ENCODE measurements around the gene ACAP3. TPM values are rescaled to one million over a fixed set of nuclear protein-coding genes. Genes with fewer than 3 reads are reported as not detected.
A peak's percentile ranks its signal among the peaks of the same experiment; 100 is the strongest.

Gene ACAP3
- total and polyA plus RNA-seq, 5 donors: 33.1 to 61.8 (median 40.1) TPM

DNA sequence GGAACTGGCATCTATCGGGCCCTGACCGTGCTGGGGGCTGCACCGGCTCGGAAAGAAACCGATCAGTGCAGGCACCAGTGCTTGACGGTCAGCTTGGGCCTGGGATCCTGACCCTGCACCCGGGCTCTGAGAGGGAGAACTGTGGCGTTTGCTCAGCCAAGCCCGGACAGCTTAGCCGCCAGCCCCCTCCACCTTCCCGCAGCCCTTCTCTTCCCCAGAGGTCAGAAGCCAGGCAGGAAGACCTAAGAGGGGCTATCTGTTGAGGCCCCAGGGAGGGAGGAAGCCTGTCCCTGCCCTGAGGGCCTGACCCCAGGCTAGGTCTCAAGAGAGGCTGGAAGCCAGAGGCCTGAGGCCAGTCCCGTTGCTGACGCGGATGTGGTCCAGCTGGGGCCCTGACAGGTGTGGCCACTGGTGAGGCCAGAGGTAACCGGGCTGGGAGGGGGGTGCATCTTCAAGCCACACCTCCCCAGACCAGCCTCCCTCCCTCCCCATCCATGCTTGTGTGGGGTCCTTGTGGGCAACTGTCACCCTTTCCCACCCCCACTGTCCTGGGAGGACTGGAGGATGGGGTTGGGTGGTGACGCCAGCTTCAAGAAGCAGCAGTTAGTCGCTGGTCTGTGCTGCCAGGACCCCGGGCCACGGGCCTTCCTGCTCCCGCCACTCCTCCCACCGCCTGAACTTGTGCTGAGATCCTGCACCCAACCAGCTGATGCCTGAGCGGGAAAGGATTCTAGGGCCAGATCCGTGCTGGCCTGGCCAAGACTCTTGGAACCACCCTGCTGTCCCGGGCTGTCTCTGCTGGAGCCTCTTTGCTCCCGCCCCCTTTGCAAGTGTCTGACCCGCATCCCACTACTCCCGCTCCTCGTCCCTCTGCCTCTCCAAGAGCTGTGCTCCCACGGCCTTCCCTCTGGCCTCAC, 44.0 kb upstream of the ACAP3 start:
- H3K4me3 ChIP-seq (ENCODE audit: low read length): no peak overlapping the region
- WGBS: 38% methylated on average over 29 of the region's 29 CpGs
- H3K9me3 ChIP-seq (ENCODE audit: control insufficient read depth, low read length): no peaks in the 10 kb centered on the region
- H3K27me3 ChIP-seq (ENCODE audit: control insufficient read depth, insufficient read depth): no peaks in the 10 kb centered on the region
- peak; percentile 71 to 87 (median 87) for DNase-seq
- ATAC-seq: peak; percentile 17 to 55
- H3K4me1 ChIP-seq (ENCODE audit: control insufficient read depth, insufficient read depth, low read length): peaks cover 2% of the 10 kb centered on the region
- intact Hi-C loops (cut with DNase I): no loop called here
- H3K27ac ChIP-seq (ENCODE audit: low read length): no peak overlapping the region

DNA sequence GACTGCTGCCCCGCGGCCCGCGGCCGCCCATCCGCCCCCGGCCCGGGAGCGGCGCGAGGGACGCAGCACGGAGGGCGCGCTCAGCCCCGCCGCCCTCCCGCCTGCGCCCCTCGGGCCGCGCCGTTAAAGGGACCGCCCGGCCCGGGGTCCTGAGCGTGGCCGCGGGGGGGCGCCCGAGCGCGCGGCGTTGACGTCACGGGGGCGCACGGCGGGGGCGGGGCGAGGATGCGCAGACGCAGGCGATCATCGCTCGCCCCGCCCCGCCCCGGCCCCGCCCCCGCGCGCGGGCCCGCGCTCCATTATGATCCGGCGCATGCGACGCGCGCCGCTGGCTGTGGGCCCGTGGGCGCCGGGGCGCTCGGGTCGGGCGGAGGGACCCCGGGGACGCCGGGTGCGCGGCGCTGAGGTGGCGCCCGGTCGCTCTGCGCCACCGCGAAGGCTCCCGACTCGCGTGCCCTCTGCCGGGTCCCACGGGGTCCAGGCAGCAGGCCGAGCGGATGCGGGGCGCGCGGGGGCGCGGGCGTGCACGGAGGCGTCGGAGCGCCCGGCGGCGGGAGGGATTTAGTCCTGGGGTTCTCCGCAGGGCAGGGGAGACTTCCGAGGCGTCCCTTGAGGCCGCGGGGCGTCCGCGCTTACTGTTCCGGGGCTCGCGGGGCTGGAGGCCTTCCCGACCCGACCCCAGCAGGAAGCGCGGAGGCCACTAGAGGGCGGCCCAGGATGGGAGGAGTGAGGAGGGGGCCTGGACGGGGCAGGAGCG, 41.7 kb upstream of the ACAP3 start, which contains the start of gene DVL1:
Gene DVL1 (minus strand): TSS at position 163 of the 757 bp plus-strand sequence. CDS start 353 bp downstream, outside the sequence.
- H3K27me3 ChIP-seq (ENCODE audit: control insufficient read depth, insufficient read depth): no peaks in the 10 kb centered on the region
- DNase-seq (peak; percentile 75 to 91 (median 88)), ATAC-seq (peak; percentile 18 to 21)
- H3K4me3 ChIP-seq (ENCODE audit: low read length): peak within 1 kb of the TSS; percentile 88
- H3K9me3 ChIP-seq (ENCODE audit: control insufficient read depth, low read length): no peaks in the 10 kb centered on the region
- 1% methylated on average over 122 of the region's 122 CpGs for WGBS
- H3K27ac ChIP-seq (ENCODE audit: low read length): peak within 1 kb of the TSS; percentile 51
- intact Hi-C loops (cut with DNase I): no loop called here
- H3K4me1 ChIP-seq (ENCODE audit: control insufficient read depth, insufficient read depth, low read length): no peaks in the 10 kb centered on the region

DNA sequence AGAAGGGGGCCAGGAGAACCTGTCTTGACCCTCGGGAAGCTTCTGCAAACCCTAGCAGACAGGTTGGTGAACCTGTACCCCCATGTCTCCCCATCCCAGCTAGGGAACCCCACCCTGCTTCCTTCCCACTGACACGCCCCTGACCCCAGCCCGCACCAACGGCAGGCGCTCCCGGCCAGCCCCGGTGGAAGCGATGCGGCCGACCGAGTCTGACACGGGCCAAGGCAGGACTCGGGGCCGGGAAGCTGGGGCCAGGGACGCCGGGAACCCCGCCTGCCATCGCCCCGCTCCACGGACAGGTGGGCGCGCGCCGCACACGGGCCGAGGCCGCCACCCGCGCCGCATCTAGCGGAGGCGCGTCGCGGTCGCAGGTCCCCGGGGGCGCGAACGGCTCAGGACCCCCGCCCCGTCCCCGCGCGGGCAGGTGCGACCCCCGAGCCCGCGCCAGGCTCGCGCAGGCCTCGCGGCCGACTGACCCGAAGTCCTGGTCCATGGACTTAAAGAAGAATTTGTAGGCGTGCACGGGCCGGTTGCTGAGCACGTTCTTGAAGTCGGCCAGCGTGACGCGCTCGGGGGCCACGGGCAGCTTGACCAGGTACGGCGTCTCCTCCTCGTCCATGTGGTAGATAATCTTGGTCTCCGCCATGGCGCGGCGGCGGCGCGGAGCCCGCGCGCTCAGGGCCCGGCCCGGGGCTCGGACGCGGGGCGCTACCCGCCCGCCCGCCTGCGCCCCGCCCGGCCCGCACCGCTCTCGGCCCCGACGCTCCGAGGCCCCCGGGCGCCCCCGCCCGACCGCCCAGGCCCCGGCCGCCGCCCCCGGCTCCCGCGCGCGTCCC, 40.9 kb upstream of the ACAP3 start:
- Histone ChIP-seq H3K27me3 (ENCODE audit: control insufficient read depth, insufficient read depth) (no peaks in the 10 kb centered on the region), H3K4me1 (ENCODE audit: control insufficient read depth, insufficient read depth, low read length) (no peaks in the 10 kb centered on the region), H3K9me3 (ENCODE audit: control insufficient read depth, low read length) (no peaks in the 10 kb centered on the region), H3K27ac (ENCODE audit: low read length) (peak overlapping the region; percentile 9), H3K4me3 (ENCODE audit: low read length) (peak overlapping the region; percentile 88)
- ATAC-seq (peak in 1 of 2 donors; percentile 5), DNase-seq (peak in 2 of 3 donors; percentile 75 to 77)
- intact Hi-C loops (cut with DNase I): no loop called here
- WGBS: under 1% methylated on average over 109 of the region's 109 CpGs

DNA sequence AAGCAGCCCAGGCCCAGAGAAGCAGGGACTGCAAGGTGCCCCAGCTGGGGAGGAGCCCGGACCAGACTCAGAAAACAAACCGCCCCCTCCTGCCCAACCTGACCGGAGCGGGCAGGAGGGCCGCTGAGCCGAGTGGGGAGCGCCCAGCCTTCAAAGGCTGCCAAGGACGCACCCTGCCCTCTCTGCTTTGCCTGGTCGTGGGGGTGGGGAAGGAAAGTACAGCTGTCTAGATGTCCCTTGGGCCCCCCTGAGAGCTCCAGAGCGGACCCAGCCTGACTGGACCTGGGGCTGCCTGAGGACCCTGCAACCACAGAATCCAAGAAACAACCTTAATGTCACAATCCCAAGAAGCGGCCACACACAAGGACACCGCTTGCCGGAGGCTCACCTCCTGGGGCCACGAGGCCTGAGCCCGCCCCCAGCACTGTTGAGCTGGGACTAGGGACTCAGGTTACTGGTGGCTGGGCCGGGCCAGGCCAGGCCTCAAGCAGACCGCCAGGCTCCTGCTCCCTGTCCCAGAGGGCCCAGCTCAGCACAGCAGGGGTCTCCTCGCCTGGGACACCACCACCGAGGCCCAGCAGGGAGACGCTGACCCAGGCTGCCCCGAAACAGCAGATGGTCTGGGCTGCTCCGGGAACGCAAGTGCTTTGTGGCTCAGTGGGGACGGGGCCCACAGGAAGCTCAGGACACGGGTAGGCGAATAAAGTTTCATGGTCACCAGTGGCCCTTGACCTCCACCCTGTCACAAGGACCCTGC, 40.1 kb upstream of the ACAP3 start:
- peak overlapping the region; percentile 88 for H3K4me3 ChIP-seq (ENCODE audit: low read length)
- H3K27me3 ChIP-seq (ENCODE audit: control insufficient read depth, insufficient read depth): no peaks in the 10 kb centered on the region
- H3K27ac ChIP-seq (ENCODE audit: low read length): peak overlapping the region; percentile 6
- no peaks in the 10 kb centered on the region for H3K9me3 ChIP-seq (ENCODE audit: control insufficient read depth, low read length)
- no peaks in the 10 kb centered on the region for H3K4me1 ChIP-seq (ENCODE audit: control insufficient read depth, insufficient read depth, low read length)
- intact Hi-C loops (cut with DNase I): no loop called here
- 34% methylated on average over 26 of the region's 26 CpGs for WGBS
- peak in 2 of 3 donors; percentile 65 to 71 for DNase-seq
- ATAC-seq: peak; percentile 3 to 8

DNA sequence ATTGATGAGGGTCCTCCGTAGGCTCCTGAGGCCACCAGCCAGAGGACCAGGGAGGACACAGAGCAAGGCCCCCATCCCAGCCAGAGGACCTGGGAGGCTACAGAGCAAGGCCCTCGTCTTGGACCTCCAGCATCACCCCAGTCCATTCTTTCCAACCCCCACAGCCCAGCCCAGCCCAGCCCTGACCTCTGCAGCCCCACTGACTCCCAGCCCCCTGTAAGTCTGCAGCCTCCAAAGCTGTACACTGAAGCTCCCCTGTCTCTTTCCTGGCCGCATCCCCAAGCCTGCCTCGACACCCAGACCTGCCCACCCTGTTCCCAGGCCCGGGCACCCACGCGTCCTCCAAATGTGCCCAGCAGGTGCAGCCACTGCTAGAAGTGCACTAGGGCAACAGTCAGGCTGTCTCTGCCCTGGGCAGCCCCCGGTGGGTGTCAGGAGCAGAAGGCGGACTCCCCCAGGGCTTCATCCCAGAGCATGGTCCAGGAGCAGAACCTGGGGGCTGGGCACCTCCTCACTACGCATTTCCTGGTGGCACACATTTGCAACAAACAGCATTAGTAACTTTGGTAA, 39.4 kb upstream of the ACAP3 start:
- WGBS: 90% methylated on average over 10 of the region's 10 CpGs
- Histone ChIP-seq H3K4me3 (ENCODE audit: low read length) (no peak overlapping the region), H3K4me1 (ENCODE audit: control insufficient read depth, insufficient read depth, low read length) (no peaks in the 10 kb centered on the region), H3K9me3 (ENCODE audit: control insufficient read depth, low read length) (no peaks in the 10 kb centered on the region), H3K27me3 (ENCODE audit: control insufficient read depth, insufficient read depth) (no peaks in the 10 kb centered on the region), H3K27ac (ENCODE audit: low read length) (no peak overlapping the region)
- ATAC-seq (no peak), DNase-seq (peak in 2 of 3 donors; percentile 49 to 66)
- intact Hi-C loops (cut with DNase I): no loop called here

DNA sequence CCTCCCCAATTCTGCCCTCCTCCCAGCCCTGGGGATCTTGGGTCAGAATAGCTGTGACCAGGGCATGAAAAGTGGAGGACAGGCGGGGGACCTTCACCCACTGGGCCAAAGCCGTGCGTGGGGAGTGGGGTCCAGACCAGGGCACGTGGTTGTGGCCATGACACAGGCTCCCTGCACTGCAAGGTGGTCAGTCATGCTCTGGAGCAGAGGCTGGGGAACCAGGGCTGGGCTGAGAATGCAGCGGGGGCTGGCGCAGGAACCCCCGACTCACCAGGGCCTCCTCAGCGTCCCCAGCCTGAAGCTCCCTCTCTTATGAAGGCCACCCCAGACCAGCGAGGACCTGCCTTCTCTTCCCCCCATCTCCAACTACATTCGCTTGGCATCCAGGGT, 38.8 kb upstream of the ACAP3 start:
- Histone ChIP-seq H3K9me3 (ENCODE audit: control insufficient read depth, low read length) (no peaks in the 10 kb centered on the region), H3K4me1 (ENCODE audit: control insufficient read depth, insufficient read depth, low read length) (no peaks in the 10 kb centered on the region), H3K27ac (ENCODE audit: low read length) (no peak overlapping the region), H3K27me3 (ENCODE audit: control insufficient read depth, insufficient read depth) (no peaks in the 10 kb centered on the region), H3K4me3 (ENCODE audit: low read length) (no peak overlapping the region)
- DNase-seq: peak in 1 of 3 donors; percentile 58
- no peak for ATAC-seq
- intact Hi-C loops (cut with DNase I): no loop called here
- WGBS: 93% methylated on average over 10 of the region's 10 CpGs

DNA sequence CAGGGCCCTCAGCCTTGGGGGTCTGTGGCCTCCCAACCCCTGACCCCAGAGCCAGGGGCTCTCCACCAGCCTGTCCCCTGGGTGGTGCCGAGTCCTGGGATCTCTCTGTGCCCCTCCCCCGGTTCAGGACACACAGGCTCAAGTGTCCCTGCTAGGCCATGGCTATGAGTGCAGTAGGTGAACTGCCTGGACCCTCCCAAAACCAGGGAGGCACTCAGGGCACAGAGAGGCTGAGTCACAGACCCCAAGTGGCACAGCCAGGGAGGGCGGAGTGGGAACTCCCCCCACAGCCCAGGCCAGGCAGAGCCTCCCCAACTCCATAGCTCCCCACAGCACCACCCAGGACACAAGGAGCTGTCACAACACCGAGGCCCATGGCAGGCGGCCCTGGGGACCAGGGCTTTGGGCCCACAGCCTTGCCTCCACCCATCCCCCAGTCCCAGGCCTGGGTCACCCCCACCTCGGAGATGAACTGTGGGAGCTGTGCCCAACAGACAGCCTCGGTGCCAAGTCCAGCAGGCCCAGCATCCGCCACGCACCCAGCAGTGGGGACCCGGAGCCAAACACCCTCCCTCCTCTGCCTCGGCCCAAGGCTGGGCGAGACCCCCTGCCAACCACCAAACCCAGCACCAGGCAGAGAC, 38.2 kb upstream of the ACAP3 start:
- ATAC-seq (no peak), DNase-seq (peak in 2 of 3 donors; percentile 43 to 76)
- H3K27ac ChIP-seq (ENCODE audit: low read length): no peak overlapping the region
- intact Hi-C loops (cut with DNase I): no loop called here
- H3K4me3 ChIP-seq (ENCODE audit: low read length): no peak overlapping the region
- no peaks in the 10 kb centered on the region for H3K27me3 ChIP-seq (ENCODE audit: control insufficient read depth, insufficient read depth)
- 61% methylated on average over 12 of the region's 12 CpGs for WGBS
- H3K9me3 ChIP-seq (ENCODE audit: control insufficient read depth, low read length): no peaks in the 10 kb centered on the region
- no peaks in the 10 kb centered on the region for H3K4me1 ChIP-seq (ENCODE audit: control insufficient read depth, insufficient read depth, low read length)

DNA sequence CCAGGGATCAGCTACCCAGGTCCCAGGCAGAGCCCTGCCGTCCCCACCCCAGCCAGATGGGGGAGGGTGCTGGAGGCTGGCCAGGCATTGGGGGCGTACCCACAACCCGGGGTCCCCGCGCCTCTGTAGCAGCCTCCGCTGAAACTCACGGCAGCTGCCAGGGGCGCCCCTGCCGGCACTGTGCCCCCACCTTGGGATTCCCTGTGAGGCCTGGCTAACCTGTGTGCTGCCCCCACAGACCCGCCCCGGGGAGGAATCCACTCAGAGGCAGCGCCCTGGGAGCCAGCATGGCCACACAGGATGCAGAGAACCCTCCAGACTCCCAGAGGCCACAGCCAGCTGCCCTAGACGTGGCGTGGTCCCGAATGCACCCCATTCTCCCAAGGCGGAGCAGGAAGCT, 37.7 kb upstream of the ACAP3 start:
- ATAC-seq: no peak
- no peaks in the 10 kb centered on the region for H3K27me3 ChIP-seq (ENCODE audit: control insufficient read depth, insufficient read depth)
- H3K4me3 ChIP-seq (ENCODE audit: low read length): no peak overlapping the region
- peak in 2 of 3 donors; percentile 49 to 68 for DNase-seq
- no peaks in the 10 kb centered on the region for H3K9me3 ChIP-seq (ENCODE audit: control insufficient read depth, low read length)
- WGBS: 80% methylated on average over 16 of the region's 16 CpGs
- intact Hi-C loops (cut with DNase I): no loop called here
- no peak overlapping the region for H3K27ac ChIP-seq (ENCODE audit: low read length)
- H3K4me1 ChIP-seq (ENCODE audit: control insufficient read depth, insufficient read depth, low read length): no peaks in the 10 kb centered on the region

DNA sequence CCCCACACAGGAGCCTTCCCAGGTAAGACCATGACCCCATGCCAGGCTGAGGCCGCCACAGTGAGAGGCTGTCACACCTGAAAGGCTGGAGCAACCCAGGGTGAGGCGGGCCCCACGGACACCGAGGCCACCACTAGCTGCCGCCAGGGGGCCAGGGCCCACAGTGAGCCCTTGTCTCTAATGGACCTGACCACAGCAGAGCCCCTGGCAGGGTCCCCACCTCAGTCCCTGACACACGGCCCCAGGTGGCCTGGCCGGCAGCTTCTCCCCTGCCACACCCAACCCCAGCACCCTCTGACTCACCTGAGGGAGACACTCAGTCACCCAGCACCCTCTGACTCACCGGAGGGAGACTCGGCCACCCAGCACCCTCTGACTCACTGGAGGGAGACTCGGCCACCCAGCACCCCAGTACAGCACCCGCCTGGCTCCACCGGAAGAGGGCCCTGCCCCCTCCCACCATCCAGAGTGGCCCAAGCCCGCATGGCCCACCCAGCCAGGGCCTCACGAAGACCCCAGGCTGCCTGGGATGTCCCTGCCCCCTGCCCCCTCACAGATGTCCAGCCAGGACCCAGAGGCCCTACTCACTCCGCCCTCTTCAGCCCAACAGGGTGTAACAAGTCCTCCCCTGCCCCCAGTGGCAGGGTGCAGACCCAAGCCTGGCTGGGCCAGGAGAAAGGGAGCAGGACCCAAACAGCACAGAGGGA, 37.1 kb upstream of the ACAP3 start:
- ATAC-seq (no peak), DNase-seq (peak in 1 of 3 donors; percentile 65)
- 81% methylated on average over 15 of the region's 15 CpGs for WGBS
- H3K4me3 ChIP-seq (ENCODE audit: low read length): no peak overlapping the region
- no peaks in the 10 kb centered on the region for H3K4me1 ChIP-seq (ENCODE audit: control insufficient read depth, insufficient read depth, low read length)
- intact Hi-C loops (cut with DNase I): no loop called here
- H3K27ac ChIP-seq (ENCODE audit: low read length): no peak overlapping the region
- no peaks in the 10 kb centered on the region for H3K27me3 ChIP-seq (ENCODE audit: control insufficient read depth, insufficient read depth)
- no peaks in the 10 kb centered on the region for H3K9me3 ChIP-seq (ENCODE audit: control insufficient read depth, low read length)

Measured in right cardiac atrium (tissue), 5 donors.